Omental fat pad (tissue), 4 donors: ENCODE data around the gene FAM168A. TPM values are rescaled to one million over a fixed set of nuclear protein-coding genes. Genes with fewer than 3 reads are reported as not detected.

Source experiments
- ATAC-seq: fragments of 150-250 bp; one replicate; pipeline ENCODE4 v1.9.1; 2016; ENCODE audit warnings: mild to moderate bottlenecking, moderate library complexity; ENCODE audit not compliant: low FRiP score
- DNase-seq: peaks from one replicate; pipeline ENCODE4 v3.0.0-alpha.2; 2019; ENCODE audit warnings: low spot score
- total RNA-seq, 4 donors: library from RNA; depleted of rRNA; stranded (reverse); fragments of >200 nt; gene quantifications; one replicate each; pipeline ENCODE4 v1.1.0, GENCODE V29; 2016
- TF ChIP-seq, protein P1 (sequence below), 3 donors: fragments of 450-650 bp; IDR thresholded peaks; one replicate each; pipeline ENCODE4 v1.5.1; 2016 to 2017; ENCODE audit warnings: antibody characterized with exemption in 3 of 3, mild to moderate bottlenecking in 3 of 3, moderate library complexity in 2 of 3

Gene FAM168A
- total RNA-seq, 4 donors from 2014 or later: 13.9 to 30.9 (median 21.0) TPM

DNA sequence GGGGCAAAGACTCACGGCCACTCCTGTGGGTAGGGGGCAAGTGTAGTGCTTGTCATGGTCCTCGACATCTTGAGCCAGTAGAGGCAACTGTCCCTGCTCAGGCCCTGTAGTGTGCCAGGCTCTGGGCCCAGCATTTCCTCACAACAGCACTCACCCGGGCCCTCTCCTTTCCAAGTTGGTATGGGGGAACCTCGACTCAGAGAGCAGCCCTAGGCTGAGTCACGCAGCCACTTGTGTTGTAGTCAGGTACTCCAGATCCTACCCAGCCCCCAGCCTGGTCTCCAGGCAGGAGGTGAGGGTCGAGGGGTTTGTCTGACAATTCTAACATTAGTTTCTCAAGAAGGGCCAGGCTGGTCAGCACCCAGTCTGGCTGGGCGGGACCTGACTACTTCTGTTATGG, 217.6 kb downstream of the FAM168A start:
- TF ChIP-seq, protein P1, sequence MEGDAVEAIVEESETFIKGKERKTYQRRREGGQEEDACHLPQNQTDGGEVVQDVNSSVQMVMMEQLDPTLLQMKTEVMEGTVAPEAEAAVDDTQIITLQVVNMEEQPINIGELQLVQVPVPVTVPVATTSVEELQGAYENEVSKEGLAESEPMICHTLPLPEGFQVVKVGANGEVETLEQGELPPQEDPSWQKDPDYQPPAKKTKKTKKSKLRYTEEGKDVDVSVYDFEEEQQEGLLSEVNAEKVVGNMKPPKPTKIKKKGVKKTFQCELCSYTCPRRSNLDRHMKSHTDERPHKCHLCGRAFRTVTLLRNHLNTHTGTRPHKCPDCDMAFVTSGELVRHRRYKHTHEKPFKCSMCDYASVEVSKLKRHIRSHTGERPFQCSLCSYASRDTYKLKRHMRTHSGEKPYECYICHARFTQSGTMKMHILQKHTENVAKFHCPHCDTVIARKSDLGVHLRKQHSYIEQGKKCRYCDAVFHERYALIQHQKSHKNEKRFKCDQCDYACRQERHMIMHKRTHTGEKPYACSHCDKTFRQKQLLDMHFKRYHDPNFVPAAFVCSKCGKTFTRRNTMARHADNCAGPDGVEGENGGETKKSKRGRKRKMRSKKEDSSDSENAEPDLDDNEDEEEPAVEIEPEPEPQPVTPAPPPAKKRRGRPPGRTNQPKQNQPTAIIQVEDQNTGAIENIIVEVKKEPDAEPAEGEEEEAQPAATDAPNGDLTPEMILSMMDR (IDR thresholded peaks at IDR 0.05): no peak
- DNase-seq (no peak), ATAC-seq (no peak)

DNA sequence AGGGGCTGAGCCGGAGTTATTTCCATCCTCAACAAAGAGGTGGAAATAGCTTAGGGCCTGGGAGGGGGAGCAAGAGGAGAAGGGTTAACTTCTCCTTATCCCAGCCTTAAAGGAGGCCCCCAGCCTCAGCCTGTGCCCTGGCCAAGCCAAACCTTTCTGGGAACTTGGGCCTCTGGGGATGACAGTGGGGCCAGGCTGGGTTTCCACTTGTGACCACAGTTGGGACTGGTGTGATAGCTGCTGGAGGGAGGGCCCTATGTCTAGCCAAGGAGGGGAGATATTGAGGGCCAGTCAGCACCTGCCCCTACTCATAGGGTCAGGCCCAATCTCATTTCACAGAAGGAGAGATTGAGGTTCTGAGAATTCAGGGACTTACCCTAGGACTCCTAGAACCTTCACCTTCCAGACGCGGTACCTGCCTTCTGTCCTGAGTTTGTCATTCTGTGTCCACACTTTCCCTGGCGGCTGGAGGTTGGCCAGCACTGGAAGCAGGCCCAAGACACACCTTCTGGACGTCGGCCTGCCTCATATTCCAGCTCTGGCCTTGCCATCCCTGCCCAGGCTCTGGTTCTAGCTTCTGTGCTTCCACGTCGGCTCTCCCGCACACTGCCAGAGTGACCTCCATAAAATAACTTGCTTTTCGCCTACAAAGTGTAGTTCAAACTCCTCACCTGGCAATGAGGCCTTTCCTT, 218.6 kb downstream of the FAM168A start:
- DNase-seq (no peak), ATAC-seq (no peak)
- TF ChIP-seq, protein P1 (IDR thresholded peaks at IDR 0.05): no peak

DNA sequence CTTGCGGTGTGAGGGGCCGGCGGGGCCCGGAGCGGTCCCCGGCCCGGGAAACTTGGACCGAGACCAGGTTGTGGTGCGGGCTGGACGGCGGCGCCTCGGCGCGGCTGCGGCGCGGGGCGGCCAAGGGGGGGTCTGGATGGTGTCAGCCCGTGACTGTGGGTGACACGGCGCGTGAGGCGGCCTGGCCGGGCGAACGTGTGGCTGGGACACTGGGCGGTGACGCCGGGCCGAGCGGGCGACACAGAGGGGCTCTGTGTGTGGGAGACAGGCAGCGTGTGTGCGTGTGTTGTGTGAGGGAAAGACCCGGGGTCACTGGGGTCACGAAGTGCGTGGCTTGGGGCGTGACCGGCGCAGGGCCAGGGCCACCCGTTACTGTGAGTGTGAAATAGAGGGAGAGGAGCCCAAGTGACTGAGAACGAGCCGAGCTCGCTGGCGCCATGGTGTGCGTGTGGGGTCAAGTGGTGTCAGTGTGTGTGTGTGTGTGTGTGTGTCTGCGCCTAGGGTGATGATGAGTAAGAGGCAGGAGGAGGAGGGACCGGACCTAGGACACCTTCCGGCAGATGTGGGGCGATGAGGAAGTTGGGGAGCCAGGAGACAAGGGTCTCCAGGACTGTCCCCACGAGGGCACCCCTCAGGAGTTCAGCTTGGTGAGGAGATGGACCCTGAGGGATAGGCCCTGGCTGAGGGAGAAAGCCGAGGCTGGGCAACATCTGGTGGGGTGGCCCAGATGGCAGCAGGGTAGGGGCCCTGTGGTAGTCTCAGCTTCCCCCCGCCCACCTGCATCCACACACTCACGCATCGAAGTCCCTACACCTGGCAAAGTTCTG, 220.9 kb downstream of the FAM168A start:
- peak; percentile 69 for DNase-seq

DNA sequence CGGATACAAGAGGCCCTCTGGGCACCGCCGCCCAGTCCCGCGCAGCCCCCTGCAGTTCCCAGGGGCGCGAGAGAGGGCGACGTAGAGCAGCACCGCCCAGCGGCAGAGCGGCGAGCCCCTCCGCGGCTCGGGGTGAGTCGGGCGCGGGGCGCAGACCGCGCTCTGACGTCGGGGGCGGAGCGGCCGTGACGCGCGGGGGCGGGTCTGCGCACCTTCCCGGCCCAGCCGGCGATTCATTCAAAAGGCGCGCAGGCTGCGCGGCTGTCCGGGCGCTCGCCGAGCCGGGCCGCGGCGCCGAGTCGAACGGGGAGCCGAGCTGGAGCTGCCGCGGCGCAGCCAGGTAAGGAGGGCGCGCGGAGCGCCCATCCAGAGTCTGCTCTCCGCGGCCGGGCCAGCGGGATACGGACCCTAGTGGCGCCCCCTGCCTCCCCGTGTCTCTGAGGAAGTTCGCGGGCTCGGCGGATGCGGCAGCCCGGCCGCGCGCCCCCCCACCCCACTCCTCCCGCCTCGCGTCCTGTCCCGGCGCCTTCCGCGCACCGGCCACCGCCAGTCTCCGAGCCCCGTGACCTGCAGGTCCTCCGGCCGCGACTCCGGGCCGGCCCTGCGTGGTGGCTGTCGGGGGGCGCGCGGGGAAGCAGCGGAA, 221.6 kb downstream of the FAM168A start, which contains the start of gene RELT:
Gene RELT (plus strand): TSS at position 240 of the 643 bp plus-strand sequence. CDS start 12,738 bp downstream, outside the sequence.
- ATAC-seq (peak; percentile 95), DNase-seq (peak; percentile 71)
- TF ChIP-seq, protein P1 (IDR thresholded peaks at IDR 0.05): peak in 2 of 3 donors; percentile 81 to 87

More for the DNA sequence above, 220.9 kb downstream of the FAM168A start:
- TF ChIP-seq, protein P1 (IDR thresholded peaks at IDR 0.05): no peak
- peak; percentile 39 for ATAC-seq

DNA sequence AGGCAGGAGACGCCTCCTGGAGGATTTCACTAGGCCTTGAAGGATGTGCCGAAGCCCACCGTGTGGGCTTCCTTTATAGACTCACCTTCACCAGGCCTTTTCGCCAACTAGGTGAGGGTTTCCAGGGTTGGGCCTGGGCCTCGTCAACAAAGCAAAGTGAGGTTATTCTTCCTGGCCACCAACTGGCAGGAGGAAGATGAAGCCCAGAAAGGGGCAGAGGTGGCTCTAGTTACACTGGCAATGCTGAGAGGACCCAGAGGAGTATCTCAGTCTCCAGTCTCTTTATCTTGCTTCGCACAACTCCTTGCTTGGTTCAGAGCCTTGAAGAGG, 222.1 kb downstream of the FAM168A start:
- TF ChIP-seq, protein P1 (IDR thresholded peaks at IDR 0.05): no peak
- ATAC-seq (no peak), DNase-seq (no peak)

DNA sequence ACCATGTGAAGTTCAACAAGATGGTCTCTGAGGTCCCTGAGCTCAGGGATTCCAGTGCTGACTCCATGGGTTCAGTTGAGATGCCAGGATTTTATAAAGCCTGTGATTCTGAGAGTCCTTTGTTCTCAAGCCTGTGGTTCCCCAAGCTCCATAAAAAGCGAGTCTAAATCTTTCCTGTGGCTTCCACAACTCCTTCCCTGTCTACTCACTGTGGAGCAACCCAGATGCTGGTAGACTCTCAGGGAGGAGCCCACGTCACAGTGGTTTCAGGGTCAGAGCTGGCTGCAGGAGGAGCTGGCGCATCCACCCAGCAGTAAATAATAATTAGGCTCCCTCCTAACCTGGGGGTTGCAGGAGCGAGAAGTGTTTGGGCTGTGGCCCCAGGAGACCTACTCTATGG, 223.8 kb downstream of the FAM168A start:
- DNase-seq (no peak), ATAC-seq (no peak)
- TF ChIP-seq, protein P1 (IDR thresholded peaks at IDR 0.05): no peak
